ENCODE measurements around the gene MBNL2.
A peak's percentile ranks its signal among the peaks of the same experiment; 100 is the strongest.

MBNL2 gene

DNA sequence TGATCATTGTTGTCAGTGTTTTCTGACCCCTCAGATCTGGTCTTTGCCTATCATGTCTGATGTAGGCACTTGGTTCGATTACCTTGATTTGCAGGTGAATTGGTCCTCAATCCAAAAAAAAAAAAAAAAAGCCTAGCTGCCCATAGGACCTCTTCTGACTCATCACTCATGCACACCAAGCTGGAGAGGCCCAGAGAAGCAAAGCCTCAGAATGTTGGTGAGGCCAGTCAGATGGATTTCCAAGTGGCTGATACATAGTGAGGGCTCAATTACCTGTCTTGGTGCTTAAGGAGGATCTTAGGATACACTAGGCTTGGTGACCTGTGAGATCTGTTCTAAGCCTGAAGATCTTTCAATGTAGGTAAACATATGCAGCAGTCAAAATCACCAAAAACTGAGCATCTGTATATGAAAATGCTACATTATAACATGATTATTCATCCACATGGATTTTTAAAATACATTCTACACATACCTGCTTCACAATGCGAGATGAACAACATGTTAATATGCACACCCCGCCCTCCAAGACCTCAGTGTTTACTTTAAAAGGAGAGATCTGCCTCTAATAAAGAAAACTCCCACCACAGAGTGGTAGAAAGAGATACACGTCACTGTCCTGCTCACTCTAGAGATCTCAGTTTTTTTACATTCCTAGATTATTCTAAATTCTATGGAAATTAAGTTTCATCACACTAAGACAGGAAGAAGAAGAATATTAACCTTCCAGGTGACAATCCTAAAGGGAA lies 132.0 kb downstream of the MBNL2 start:
- no peak for DNase-seq

- no peak for DNase-seq
These were observed 132.7 kb downstream of the MBNL2 start for GRCh38 chr13:97354808-97355207.

DNA sequence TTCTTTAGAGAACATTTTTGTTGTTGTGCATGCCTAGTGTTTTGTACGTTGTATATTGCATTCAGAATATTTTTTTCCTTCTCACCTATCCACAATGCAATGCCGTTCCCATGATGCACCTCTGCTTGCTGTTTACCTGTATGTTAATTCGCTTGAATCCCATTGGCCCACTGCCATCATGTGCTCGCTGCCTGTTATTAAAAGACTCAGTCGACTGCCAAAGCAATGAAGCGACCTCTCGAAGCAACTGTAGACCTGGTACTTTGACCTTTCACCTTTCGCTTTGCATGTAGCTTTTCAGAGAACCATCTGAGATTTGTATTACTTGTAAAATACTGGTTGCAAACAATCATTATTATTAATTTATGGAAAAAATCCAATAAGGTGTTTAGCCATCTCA lies 134.5 kb downstream of the MBNL2 start:
- DNase-seq, result no peak

GRCh38 chr13:97359181-97360057 lies 137.3 kb downstream of the MBNL2 start:
- peak; percentile 51 for DNase-seq

DNA sequence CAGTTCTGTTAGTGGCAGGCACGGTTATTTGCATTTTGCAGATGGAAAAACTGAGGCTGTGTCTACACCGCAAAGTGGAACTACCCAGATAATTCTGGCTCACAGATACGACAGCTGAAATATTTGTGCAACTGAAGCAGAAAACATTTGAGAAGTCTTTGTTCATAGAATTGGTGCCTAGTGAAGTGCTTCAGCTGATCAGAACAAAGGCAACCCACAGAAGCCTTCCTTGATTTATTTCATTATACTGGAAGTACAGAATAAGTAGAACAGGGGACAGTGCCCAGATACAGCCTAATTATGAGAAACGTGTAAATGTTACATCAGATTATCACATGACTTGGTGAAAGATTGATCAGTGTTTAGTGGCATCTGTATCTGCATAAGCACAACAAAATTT lies 138.5 kb downstream of the MBNL2 start:
- DNase-seq, result no peak

- DNase-seq, result no peak
These were observed 141.9 kb downstream of the MBNL2 start for GRCh38 chr13:97364031-97364430.

- no peak for DNase-seq
These were observed 142.7 kb downstream of the MBNL2 start for GRCh38 chr13:97364827-97365226.

GRCh38 chr13:97366172-97366688 lies 144.1 kb downstream of the MBNL2 start:
- DNase-seq, result no peak

DNA sequence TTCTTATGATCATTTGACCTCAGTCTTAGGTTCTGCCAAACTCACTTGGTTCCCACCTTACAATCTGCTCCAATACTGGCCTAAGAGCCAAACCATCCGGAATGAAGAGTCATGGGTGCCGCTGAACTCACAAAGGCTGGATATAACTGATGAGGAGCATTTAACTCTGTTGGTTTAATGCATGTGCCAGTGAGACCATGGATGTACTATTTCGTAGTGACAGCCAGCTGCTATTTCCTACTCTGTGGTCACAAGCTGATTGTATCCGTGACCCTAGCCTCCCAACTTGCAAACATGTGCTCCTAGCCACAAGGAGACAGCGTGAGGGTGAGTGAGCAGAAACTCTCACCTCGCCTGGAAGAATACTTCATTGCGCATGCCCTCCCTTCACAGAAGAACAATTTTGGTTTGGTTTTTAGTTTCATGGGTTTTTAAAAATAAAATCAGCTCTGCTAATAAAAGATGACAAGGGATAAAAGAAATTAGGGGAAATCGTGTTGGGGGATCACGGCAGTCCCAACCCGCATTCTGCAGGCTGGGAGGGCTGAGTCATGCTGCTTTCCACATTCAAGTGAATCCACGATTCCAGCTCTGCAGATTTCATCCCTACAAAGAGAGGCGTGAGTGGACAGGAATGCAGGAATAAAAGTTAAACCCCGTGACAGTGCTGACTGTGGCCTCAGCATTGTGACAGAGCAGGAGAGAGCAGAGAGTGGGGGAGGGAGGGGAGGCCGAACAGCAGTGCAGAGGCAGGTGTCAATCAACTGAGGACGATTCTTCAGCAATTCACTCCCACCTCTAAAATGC lies 145.1 kb downstream of the MBNL2 start:
- no peak for DNase-seq

DNA sequence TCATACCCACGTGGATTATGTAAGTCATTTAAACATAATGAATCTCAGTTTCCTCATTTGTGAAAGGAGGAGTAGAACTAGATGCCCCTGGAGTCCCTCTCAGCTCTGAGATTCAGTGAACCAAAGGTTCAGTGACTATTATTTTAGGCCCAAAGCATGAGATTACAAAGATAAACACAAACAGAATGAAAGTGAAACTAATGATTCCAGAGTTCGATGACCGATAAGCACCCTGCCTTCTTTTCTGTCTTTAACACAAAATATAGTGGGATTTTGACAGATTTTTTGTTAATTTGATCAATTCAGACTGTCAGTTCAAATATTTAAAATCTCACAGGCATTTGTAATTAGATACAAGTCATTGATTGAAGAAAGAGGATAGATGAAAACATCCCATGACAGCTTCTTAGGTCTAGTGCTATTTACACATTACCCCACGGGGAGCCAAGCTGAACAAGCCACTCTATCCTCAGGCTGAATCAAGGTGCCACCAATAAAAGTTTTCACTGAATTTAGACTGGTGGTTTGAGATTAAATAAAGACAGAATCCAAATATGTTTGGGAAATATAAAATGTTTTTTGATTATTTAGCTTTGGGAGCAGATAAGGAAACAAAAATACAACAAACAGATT lies 147.2 kb downstream of the MBNL2 start:
- DNase-seq, result no peak

DNA sequence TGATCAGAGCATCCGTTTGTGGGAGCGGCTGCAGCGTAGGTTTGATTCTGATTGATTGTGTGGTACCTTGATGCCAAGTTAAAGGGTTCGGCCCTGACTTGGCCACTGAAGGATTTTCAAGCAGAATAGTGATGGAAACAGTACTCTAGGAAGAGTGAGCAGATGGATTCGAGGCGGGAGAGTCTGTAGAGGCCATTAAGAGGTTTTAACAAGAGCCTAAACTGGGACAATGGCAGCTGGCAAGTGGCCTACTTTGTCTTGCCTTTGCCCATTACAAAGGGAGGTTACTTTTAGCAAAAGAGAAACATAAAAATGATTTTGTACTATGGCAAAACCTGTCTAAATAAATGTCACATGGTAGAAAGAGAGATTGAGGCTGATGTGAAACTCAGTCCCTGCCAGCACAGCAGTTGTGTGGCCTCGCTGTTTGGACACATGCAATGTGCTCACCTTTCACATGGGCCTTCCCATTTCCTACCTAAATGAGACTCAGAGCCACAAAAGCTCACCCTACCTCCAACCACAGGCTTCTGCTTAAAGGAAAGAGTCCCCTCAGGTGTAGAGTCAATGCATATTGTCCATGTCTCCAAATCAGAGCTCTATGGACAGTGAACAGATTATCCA lies 149.5 kb downstream of the MBNL2 start:
- DNase-seq, result no peak

DNA sequence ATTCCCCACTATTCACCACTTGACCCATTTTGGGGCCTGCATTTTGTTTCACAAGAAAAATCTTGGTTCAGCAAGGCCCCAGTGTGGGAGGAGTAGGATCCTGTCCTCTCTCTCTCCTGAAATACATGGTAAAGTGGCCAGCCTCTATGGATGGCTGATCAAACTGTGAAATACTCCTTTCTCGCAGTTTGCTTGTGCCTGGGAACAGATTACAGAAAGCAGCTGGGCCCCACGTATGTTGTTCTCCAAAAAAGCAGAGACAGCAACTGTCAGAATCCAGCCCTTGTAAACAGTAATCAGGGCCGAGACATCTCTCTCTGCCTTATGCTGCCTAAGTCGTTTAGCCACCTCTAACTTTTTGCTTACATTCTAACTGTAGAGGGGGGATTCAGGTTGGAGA lies 150.8 kb downstream of the MBNL2 start:
- no peak for DNase-seq

DNA sequence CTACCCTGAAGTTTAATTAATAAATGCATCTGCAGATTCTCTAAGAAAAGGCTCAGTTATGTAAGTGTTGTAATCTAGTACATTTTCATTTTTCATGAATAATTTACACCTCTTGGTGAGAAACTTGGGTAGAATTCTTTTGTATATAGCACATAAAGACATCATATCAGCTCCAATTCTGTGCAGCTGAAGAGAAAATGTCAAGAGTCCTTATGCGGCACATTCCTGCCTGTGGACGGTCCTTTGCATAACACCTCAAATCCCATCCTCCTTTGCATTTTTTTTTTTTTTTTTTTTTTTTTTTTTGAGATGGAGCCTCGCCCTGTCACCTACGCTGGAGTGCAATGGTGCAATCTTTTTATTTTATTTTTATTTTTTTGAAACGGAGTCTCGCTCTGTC lies 151.7 kb downstream of the MBNL2 start:
- no peak for DNase-seq

GRCh38 chr13:97376981-97377380 lies 154.8 kb downstream of the MBNL2 start:
- DNase-seq, result no peak

DNA sequence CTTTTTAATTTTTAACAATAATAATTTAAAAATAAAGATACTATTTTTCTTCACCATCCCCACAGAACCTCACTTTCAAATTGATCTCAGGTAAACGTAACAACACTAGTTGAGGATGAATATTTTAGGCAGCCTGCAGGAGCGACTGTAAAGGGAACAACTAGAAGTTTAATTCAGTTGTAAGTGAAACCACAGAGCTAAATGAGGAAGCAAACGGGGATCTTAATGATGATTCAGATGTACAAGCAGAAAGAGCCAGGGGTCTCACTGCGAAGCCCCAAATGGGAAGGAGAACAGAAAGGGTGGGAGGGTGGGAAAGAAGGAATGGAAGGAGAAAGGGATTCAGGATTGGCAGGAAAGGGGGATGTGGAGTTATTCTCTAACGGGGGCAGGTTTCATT lies 157.3 kb downstream of the MBNL2 start:
- DNase-seq, result no peak

DNA sequence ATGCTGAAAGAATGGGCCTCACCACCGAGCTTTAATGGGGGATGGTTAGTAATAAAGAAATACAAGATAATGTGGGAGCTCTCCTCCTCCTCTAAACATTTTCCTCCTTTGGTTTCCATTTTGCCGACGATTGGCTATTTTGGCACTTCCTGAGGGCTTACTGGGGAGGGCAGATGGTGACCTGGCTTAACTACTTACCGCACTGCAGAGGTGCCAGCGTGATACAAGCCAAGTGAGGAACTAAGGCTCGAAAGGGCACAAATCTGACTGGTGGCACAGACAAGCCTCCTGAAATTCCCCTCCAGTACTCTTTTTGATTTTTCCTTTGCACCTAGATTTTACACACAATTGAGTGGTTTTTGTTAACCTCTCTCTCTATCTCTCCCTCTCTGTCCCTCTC lies 158.6 kb downstream of the MBNL2 start:
- no peak for DNase-seq

DNA sequence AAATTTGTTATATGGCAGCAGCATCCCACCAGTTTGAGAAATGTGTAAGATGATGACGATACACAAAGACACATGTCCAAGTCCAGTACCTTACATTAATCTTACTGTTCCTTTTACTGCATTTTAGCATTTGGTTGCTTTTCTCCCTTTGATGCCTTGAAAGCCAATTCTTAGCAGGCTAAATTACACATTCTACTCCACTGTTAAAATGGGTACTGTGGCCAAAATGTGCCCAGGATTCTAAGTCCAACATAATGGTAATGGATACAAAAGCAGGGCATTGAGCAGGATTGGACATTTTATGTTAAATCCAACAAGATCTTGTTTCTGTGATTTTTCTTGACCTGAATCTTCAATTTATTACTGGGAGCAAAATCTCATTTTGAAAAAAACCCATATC lies 159.1 kb downstream of the MBNL2 start:
- no peak for DNase-seq

GRCh38 chr13:97382276-97382675 lies 160.1 kb downstream of the MBNL2 start:
- DNase-seq, result no peak

DNA sequence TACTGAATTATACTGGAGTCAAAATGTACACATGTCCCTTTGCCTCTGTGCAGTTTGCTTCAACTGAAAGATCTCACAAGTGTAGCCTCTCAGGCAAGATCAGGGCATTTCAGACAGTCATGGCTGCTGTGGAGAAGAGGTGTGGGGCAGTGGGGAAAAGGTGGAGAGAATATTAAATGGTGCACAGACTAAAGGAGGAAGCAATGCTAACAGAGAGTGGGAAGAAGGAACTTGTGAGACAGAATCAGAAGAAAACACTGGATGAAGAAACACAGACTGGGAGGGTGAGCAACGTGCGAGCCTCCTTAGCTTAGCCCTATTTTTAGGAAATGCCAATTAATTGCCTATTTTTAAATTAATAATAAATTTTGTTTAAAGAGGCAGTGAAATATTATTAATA lies 162.2 kb downstream of the MBNL2 start:
- no peak for DNase-seq

- DNase-seq, result no peak
These were observed 163.0 kb downstream of the MBNL2 start for GRCh38 chr13:97385146-97385545.

- DNase-seq, result no peak
These were observed 163.7 kb downstream of the MBNL2 start for GRCh38 chr13:97385854-97386253.

DNA sequence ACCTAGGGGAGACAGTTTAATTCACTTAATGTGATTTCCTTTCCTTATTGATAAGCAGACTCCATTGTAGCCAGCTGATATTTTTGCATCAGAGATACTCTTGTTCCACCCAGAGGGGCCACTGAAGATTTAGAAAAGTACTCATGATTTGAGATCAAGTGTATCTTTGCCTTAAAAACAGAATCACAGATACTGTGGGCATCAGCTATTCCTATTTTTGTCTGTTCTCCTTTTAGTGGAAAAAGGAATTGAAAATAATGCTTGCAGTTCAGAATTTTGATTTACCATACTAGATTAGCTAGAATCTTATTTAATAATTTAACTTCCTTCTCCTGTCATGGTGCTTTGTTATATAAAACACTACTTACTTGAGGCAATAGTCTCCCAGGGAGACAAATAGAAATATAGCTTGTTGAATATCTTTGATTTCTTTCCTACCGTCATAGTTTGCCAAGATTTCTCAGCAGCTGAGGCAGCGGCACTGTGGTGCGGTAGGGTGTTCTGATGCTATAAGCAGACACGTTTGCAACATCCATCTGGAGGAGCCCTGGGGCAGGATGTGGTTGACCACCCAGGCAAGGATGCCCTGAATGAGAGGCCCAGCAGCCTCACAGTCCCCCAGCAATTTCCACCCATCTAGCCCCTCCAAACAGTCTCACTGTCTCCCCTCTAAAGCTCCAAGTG lies 164.8 kb downstream of the MBNL2 start:
- no peak for DNase-seq

Measured in RPMI8226 (cell line).